Brain microvascular endothelial cell (primary cell): Measurements from ENCODE around the gene GNAI2.

ENCODE experiments used
- DNase-seq: peaks from one replicate; pipeline ENCODE4 v3.0.0-alpha.2; 2020
- H3K27ac ChIP-seq: fragments of 250-450 bp; sonication (Bioruptor Pico); 2 replicates; pipeline ENCODE4 v1.5.1; 2020; ENCODE audit warnings: mild to moderate bottlenecking, moderate library complexity
- H3K27me3 ChIP-seq: fragments of 250-450 bp; sonication (Bioruptor Pico); replicated peaks from 2 replicates; pipeline ENCODE4 v1.5.1; 2020; ENCODE audit warnings: mild to moderate bottlenecking
- H3K36me3 ChIP-seq: fragments of 250-450 bp; sonication (Bioruptor Pico); replicated peaks from 2 replicates; pipeline ENCODE4 v1.5.1; 2020; ENCODE audit warnings: mild to moderate bottlenecking
- H3K4me3 ChIP-seq: 2 replicates; pipeline ENCODE4 v1.5.1; 2011; ENCODE audit warnings: low read depth, mild to moderate bottlenecking, control low read depth, low read length, moderate library complexity
- in situ Hi-C: cut with HindIII; loops from 2 replicates; pipeline ENCODE4 v1.10.0; 2017; ENCODE audit warnings: low sequenced_read_pairs, low pct_ligation_motif_present
- TF ChIP-seq, protein P1 (sequence below): IDR thresholded peaks from 2 replicates; pipeline ENCODE4 v1.5.1; 2011; ENCODE audit warnings: low read depth, mild to moderate bottlenecking, moderate library complexity, low read length, control low read depth, inconsistent platforms; ENCODE audit errors: missing control alignments

GNAI2 gene

DNA sequence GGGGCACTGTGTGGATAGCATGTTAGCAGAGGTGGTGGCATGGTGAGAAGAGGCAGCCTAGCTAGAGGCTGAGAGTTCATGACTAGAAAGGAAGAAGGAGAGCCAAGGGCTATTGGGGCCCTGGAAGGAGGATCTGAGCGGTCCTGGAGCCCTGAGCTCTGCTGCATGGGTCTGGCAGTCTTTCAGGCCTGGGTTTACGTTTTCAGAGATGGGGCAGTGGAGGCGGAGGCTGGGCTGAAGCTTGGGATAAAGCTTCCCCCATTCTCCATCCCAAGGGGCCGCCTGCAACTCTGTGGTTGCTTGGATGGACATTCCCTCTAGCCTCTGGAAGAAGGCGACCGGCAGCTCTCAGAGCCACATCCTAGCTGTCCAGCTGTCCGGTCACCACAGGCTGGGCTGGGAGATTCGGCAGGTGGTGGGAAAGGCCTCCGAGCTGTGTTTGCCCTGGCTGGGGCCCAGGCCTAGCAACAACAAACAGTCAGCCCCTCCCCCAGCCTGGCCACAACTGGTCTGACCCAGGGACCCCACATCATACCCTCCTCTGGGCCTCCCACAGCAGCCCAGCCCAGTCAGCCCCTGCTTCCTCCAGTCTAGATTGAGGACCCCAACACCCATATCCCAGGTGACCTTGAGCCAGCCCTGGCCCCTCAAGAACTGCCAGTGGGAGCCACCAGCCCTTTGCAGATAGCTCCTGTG lies 32.7 kb upstream of the GNAI2 start:
- in situ Hi-C loops = no loop called here
- Histone ChIP-seq H3K27ac (no peak overlapping the region), H3K27me3 (peaks cover 36% of the 10 kb centered on the region), H3K4me3 (no peak overlapping the region), H3K36me3 (no peaks in the 10 kb centered on the region)
- no peak for DNase-seq
- TF ChIP-seq, protein P1, sequence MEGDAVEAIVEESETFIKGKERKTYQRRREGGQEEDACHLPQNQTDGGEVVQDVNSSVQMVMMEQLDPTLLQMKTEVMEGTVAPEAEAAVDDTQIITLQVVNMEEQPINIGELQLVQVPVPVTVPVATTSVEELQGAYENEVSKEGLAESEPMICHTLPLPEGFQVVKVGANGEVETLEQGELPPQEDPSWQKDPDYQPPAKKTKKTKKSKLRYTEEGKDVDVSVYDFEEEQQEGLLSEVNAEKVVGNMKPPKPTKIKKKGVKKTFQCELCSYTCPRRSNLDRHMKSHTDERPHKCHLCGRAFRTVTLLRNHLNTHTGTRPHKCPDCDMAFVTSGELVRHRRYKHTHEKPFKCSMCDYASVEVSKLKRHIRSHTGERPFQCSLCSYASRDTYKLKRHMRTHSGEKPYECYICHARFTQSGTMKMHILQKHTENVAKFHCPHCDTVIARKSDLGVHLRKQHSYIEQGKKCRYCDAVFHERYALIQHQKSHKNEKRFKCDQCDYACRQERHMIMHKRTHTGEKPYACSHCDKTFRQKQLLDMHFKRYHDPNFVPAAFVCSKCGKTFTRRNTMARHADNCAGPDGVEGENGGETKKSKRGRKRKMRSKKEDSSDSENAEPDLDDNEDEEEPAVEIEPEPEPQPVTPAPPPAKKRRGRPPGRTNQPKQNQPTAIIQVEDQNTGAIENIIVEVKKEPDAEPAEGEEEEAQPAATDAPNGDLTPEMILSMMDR = no peak

DNA sequence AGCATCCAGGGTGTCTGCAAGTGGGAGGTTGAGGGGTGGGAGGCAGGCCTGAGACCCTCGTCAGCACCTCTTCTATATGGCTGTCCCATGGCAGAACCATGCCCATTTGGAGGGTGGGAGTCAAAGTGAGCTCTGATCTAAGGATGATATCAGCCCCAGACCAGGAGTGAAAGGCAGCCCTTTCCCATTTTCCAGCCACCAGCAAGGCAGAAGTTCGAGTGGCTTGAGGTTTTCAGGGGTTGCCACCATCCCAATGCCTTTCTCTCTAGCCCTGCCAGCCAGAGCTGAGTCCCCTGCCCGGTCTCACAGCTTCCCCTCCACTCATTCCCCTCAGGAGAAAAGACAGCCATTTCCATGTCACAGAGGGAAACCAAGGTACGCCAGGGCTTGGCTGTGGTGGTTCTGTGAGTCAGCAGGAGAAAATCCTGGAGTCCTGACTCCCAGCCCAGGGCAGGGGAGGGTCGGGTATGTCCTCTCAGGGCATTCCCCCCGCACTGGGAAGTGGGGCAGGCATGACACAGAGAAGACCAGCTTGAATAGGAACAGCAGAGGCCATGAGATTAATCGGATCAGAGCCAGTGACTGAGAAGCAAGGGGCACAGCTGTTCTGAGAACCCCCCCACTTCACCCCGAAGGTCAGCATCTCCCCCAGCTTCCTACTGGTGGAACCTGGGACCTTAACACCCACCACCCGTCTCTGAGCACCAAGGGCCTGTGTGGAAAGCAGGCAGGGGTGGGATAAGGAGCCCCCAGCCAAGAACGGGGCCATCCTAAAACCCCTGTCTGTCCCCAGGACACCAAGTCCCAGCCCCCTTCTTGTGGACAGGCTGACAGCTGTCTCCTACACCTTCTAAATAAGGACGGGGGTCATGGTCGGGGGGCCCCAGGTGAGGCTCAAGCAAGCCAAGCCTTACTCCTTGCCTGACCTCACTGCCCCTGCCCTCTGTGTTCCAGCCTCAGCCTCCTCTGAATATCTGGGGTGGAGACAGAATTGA lies 31.9 kb upstream of the GNAI2 start:
- Histone ChIP-seq H3K27ac (no peak overlapping the region), H3K27me3 (peaks cover 36% of the 10 kb centered on the region), H3K36me3 (no peaks in the 10 kb centered on the region), H3K4me3 (no peak overlapping the region)
- in situ Hi-C loops = no loop called here
- TF ChIP-seq, protein P1 = no peak
- DNase-seq = no peak

DNA sequence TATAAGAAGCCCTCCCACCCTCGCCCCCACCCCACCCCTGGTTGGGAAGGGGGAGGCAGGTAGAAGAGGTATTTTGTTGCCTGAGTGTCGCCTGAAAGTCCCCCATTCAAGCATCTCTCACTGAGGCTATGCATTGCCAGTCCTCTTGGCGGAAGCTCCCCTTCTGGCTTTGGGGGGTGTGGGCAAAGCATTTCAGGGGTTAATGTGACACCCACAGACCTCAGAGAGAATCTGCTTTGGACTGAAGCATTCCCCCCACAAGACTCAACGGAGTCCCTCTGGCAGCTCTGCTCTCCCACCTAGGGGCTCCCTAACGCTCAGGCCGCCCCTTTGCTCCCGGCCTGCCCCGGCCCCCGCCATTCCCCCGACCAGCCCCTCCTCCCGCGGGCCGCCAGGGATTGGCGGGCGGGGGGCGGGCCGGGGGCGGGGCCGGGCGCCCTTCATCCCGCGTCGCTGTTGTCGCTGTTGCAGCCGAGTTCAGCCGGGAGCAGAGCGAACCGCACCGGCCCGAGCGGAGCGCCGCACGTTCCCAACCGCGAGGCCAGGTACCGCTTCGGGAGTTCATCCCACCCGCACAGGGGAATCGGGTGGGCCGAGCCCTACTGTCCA lies 31.1 kb upstream of the GNAI2 start, which contains the start of gene SLC38A3:
Gene SLC38A3, plus strand, starts transcription at position 468 of the 609 bp plus-strand sequence. CDS start 8,929 bp downstream, outside the sequence.
- DNase-seq = no peak
- H3K4me3 ChIP-seq = peak within 1 kb of the TSS; percentile 39
- H3K36me3 ChIP-seq = no peaks in the 10 kb centered on the region
- peaks cover 36% of the 10 kb centered on the region for H3K27me3 ChIP-seq
- no peak within 1 kb of the TSS for H3K27ac ChIP-seq
- TF ChIP-seq, protein P1 = no peak
- in situ Hi-C loops = no loop called here

DNA sequence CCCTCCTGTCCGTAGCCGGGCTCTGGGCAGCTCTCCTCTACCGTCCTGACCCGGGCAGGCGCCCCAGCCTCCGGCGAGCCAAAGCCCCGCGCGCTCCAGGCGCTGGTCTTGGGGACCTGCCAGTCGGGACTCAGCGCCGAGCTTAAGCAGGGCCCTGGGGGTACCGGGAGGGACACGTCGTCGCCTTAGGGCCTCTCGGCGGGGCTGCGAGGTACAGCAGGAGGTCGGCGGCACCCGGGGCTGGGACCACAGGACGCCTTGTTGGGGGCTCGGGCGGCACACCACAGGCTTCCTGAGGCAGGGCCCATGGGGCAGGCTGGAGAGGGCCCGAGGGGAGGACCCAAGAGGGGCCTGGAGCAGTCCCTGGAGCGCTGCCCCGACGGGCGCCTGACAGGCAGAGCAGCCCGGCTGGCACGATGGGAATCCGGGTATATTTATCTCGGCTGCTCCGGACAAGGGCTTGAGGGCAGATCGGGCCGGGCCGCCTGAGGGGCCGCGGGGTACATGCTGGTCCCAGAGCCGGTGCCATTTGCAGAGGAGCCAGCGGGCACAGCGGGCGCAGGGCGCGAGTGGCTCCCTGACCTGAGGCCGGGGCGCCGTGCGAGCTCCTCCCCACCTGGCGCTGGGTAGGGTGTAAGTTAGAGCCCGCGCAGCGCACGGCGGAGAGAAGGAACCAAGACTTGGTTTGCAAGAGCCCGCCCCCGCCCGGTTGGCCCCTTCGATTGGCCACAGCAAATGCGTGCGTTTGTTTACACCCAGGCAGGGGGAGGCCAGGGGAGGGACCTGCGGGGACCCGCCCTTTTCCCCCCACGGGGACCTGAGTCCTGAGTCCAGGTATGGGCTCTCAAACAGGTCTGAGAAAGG lies 30.4 kb upstream of the GNAI2 start:
- Histone ChIP-seq H3K27me3 (peaks cover 36% of the 10 kb centered on the region), H3K4me3 (peak overlapping the region; percentile 39), H3K27ac (no peak overlapping the region), H3K36me3 (no peaks in the 10 kb centered on the region)
- DNase-seq = no peak
- in situ Hi-C loops = no loop called here
- TF ChIP-seq, protein P1 = no peak
